ENCODE data around the gene BTC.

Gene BTC

DNA sequence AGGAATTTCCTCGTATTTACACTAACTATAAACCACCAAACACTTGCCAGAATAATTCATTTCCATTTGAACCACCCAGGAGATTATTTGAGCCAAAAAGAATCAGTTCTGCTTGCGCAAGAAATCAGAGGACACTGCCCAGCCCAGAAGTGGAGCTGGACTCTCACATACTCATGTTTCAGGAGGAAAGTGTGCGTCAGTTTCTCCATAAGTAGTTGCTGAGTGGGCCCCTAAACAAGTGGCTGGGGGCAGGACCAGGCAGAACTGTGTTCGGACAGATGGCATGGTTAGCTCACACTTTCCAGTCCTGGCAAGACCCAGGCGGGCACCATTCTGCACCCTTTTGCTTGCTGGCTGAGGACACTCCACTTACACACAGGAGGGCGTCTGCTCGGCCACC, 38.8 kb downstream of the BTC start:
- Histone ChIP-seq H3K27me3 (ENCODE audit: control insufficient read depth, low read length) (no peaks in the 10 kb centered on the region), H3K36me3 (ENCODE audit: control insufficient read depth, low read length) (no peaks in the 10 kb centered on the region), H3K4me2 (ENCODE audit: low read length) (no peak overlapping the region), H3K9me2 (replicated peaks; ENCODE audit: control insufficient read depth, low read length) (no peaks in the 10 kb centered on the region), H4K20me1 (ENCODE audit: control insufficient read depth, insufficient read depth, low read depth, low read length) (no peaks in the 10 kb centered on the region), H3K79me2 (ENCODE audit: control insufficient read depth, low read length) (no peaks in the 10 kb centered on the region), H3K27ac (ENCODE audit: low read depth, low read length) (no peak overlapping the region), H3K4me1 (ENCODE audit: control insufficient read depth, low read length) (no peaks in the 10 kb centered on the region), H3F3A (ENCODE audit: control insufficient read depth, insufficient read depth) (no peaks in the 10 kb centered on the region), H3K9me3 (ENCODE audit: control insufficient read depth, insufficient read depth, low read length) (no peaks in the 10 kb centered on the region), H3K4me3 (ENCODE audit: low read length) (no peak overlapping the region)
- TF ChIP-seq EZH2phosphoT487 (IDR thresholded peaks at IDR 0.05; ENCODE audit: borderline replicate concordance, low read length) = no peak
- TF ChIP-seq, protein P1, sequence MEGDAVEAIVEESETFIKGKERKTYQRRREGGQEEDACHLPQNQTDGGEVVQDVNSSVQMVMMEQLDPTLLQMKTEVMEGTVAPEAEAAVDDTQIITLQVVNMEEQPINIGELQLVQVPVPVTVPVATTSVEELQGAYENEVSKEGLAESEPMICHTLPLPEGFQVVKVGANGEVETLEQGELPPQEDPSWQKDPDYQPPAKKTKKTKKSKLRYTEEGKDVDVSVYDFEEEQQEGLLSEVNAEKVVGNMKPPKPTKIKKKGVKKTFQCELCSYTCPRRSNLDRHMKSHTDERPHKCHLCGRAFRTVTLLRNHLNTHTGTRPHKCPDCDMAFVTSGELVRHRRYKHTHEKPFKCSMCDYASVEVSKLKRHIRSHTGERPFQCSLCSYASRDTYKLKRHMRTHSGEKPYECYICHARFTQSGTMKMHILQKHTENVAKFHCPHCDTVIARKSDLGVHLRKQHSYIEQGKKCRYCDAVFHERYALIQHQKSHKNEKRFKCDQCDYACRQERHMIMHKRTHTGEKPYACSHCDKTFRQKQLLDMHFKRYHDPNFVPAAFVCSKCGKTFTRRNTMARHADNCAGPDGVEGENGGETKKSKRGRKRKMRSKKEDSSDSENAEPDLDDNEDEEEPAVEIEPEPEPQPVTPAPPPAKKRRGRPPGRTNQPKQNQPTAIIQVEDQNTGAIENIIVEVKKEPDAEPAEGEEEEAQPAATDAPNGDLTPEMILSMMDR (IDR thresholded peaks at IDR 0.05; ENCODE audit: low read depth, low read length, poor library complexity, severe bottlenecking) = no peak

DNA sequence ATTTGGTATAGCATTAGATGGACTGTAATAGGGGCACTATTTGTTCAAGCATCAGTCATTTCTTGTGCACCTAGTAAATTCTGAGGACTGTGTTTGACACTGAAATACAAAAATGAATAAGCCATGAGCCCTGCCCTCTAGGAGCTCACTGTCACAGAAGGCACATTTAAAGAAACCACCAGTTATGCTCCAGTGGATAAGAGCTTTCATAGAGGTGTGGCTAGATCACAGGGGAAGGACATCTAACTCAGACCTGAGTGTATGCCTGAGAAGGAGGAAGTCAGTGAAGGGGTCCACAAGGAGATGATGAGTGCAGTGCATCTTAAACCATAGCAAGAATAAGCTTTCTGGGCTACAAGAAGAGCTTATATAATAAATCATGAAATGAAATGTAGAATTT, 40.1 kb downstream of the BTC start:
- H3K4me3 ChIP-seq (ENCODE audit: low read length) = no peak overlapping the region
- TF ChIP-seq EZH2phosphoT487 (IDR thresholded peaks at IDR 0.05; ENCODE audit: borderline replicate concordance, low read length) = no peak
- TF ChIP-seq, protein P1 (IDR thresholded peaks at IDR 0.05; ENCODE audit: low read depth, low read length, poor library complexity, severe bottlenecking) = no peak
- no peaks in the 10 kb centered on the region for H3K9me3 ChIP-seq (ENCODE audit: control insufficient read depth, insufficient read depth, low read length)
- H3K79me2 ChIP-seq (ENCODE audit: control insufficient read depth, low read length) = no peaks in the 10 kb centered on the region
- no peaks in the 10 kb centered on the region for H3K9me2 ChIP-seq (replicated peaks; ENCODE audit: control insufficient read depth, low read length)
- H3K27me3 ChIP-seq (ENCODE audit: control insufficient read depth, low read length) = no peaks in the 10 kb centered on the region
- no peaks in the 10 kb centered on the region for H3F3A ChIP-seq (ENCODE audit: control insufficient read depth, insufficient read depth)
- H3K27ac ChIP-seq (ENCODE audit: low read depth, low read length) = no peak overlapping the region
- no peaks in the 10 kb centered on the region for H4K20me1 ChIP-seq (ENCODE audit: control insufficient read depth, insufficient read depth, low read depth, low read length)
- no peaks in the 10 kb centered on the region for H3K36me3 ChIP-seq (ENCODE audit: control insufficient read depth, low read length)
- H3K4me1 ChIP-seq (ENCODE audit: control insufficient read depth, low read length) = no peaks in the 10 kb centered on the region
- H3K4me2 ChIP-seq (ENCODE audit: low read length) = no peak overlapping the region

DNA sequence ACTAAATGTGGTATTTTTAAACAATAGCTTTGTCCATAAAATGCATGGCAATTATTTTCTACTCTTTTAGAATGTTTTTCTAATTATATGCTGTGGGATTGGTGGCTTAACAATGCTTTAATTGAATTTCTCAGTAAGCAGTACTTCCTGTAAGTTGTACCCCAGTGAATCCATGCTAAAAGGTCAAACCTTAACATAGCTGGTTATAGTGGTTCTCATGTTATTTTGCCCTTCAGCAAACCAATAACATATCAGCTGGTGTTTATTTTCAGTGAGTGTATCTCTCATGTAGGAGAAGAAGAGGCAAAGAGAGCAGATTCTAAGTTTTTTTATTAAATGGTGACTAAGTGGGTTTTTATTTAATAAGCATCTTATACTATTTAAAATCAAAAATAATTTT, 41.5 kb downstream of the BTC start:
- no peak overlapping the region for H3K27ac ChIP-seq (ENCODE audit: low read depth, low read length)
- no peaks in the 10 kb centered on the region for H3K9me2 ChIP-seq (replicated peaks; ENCODE audit: control insufficient read depth, low read length)
- no peaks in the 10 kb centered on the region for H3K36me3 ChIP-seq (ENCODE audit: control insufficient read depth, low read length)
- no peak for TF ChIP-seq EZH2phosphoT487 (IDR thresholded peaks at IDR 0.05; ENCODE audit: borderline replicate concordance, low read length)
- TF ChIP-seq, protein P1 (IDR thresholded peaks at IDR 0.05; ENCODE audit: low read depth, low read length, poor library complexity, severe bottlenecking) = no peak
- H3F3A ChIP-seq (ENCODE audit: control insufficient read depth, insufficient read depth) = no peaks in the 10 kb centered on the region
- no peaks in the 10 kb centered on the region for H3K27me3 ChIP-seq (ENCODE audit: control insufficient read depth, low read length)
- no peaks in the 10 kb centered on the region for H3K79me2 ChIP-seq (ENCODE audit: control insufficient read depth, low read length)
- no peaks in the 10 kb centered on the region for H4K20me1 ChIP-seq (ENCODE audit: control insufficient read depth, insufficient read depth, low read depth, low read length)
- no peak overlapping the region for H3K4me3 ChIP-seq (ENCODE audit: low read length)
- no peaks in the 10 kb centered on the region for H3K4me1 ChIP-seq (ENCODE audit: control insufficient read depth, low read length)
- no peaks in the 10 kb centered on the region for H3K9me3 ChIP-seq (ENCODE audit: control insufficient read depth, insufficient read depth, low read length)
- no peak overlapping the region for H3K4me2 ChIP-seq (ENCODE audit: low read length)

DNA sequence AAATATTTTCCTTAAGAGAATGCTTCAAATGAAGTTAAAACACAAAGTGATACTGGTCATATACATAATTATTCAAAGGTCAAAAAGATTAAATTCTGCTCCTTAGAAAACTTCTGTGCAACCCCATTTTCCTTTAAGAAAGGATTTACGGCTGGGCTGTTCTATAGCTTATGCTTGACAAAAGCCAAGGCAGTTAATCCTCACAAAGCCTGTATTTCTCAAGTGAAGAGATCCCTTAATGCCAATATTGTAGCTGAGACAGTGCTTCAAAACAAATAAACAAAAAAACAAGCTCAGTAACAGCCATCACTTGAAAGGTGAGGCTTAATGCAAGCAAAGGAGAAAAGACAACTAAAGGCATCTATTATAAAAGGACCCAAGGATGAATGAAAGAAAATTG, 42.5 kb downstream of the BTC start:
- TF ChIP-seq EZH2phosphoT487 (IDR thresholded peaks at IDR 0.05; ENCODE audit: borderline replicate concordance, low read length) = no peak
- TF ChIP-seq, protein P1 (IDR thresholded peaks at IDR 0.05; ENCODE audit: low read depth, low read length, poor library complexity, severe bottlenecking) = no peak
- Histone ChIP-seq H3K4me3 (ENCODE audit: low read length) (no peak overlapping the region), H3K4me1 (ENCODE audit: control insufficient read depth, low read length) (no peaks in the 10 kb centered on the region), H3K4me2 (ENCODE audit: low read length) (no peak overlapping the region), H3K9me2 (replicated peaks; ENCODE audit: control insufficient read depth, low read length) (no peaks in the 10 kb centered on the region), H3K27ac (ENCODE audit: low read depth, low read length) (no peak overlapping the region), H3K36me3 (ENCODE audit: control insufficient read depth, low read length) (no peaks in the 10 kb centered on the region), H4K20me1 (ENCODE audit: control insufficient read depth, insufficient read depth, low read depth, low read length) (no peaks in the 10 kb centered on the region), H3F3A (ENCODE audit: control insufficient read depth, insufficient read depth) (no peaks in the 10 kb centered on the region), H3K27me3 (ENCODE audit: control insufficient read depth, low read length) (no peaks in the 10 kb centered on the region), H3K79me2 (ENCODE audit: control insufficient read depth, low read length) (no peaks in the 10 kb centered on the region), H3K9me3 (ENCODE audit: control insufficient read depth, insufficient read depth, low read length) (no peaks in the 10 kb centered on the region)

Measured in DOHH2 (cell line).